Mesenteric fat pad (tissue), 1 donor: Measurements from ENCODE around the gene ASGR1. TPM values are rescaled to one million over a fixed set of nuclear protein-coding genes. Genes with fewer than 3 reads are reported as not detected.

ENCODE experiments used
- DNase-seq: peaks from one replicate; pipeline ENCODE4 v3.0.0-alpha.2; 2020; ENCODE audit warnings: low spot score
- long read RNA-seq: library from polyadenylated mRNA; unstranded; transcript quantifications from one replicate; pipeline ENCODE4 v2.0.0, GENCODE V29; 2020
- total RNA-seq: library from RNA; stranded (reverse); fragmentation: NEBNext Ultra II Directional; extraction: Animal tissue kit (Norgen Biotek cat#: 25700); gene quantifications from one replicate; pipeline ENCODE4 v1.2.1, GENCODE V29; 2021
- donor health status: DM: yes; HTN: yes; CAD: no.

ASGR1 gene, protein sequence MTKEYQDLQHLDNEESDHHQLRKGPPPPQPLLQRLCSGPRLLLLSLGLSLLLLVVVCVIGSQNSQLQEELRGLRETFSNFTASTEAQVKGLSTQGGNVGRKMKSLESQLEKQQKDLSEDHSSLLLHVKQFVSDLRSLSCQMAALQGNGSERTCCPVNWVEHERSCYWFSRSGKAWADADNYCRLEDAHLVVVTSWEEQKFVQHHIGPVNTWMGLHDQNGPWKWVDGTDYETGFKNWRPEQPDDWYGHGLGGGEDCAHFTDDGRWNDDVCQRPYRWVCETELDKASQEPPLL
- total RNA-seq, result 2.2 TPM
- long read RNA-seq, partial matches to known transcripts, result 2 of 4 reads
- long read RNA-seq, other reads (novel, unspliced or antisense), result 2 of 4 reads

DNA sequence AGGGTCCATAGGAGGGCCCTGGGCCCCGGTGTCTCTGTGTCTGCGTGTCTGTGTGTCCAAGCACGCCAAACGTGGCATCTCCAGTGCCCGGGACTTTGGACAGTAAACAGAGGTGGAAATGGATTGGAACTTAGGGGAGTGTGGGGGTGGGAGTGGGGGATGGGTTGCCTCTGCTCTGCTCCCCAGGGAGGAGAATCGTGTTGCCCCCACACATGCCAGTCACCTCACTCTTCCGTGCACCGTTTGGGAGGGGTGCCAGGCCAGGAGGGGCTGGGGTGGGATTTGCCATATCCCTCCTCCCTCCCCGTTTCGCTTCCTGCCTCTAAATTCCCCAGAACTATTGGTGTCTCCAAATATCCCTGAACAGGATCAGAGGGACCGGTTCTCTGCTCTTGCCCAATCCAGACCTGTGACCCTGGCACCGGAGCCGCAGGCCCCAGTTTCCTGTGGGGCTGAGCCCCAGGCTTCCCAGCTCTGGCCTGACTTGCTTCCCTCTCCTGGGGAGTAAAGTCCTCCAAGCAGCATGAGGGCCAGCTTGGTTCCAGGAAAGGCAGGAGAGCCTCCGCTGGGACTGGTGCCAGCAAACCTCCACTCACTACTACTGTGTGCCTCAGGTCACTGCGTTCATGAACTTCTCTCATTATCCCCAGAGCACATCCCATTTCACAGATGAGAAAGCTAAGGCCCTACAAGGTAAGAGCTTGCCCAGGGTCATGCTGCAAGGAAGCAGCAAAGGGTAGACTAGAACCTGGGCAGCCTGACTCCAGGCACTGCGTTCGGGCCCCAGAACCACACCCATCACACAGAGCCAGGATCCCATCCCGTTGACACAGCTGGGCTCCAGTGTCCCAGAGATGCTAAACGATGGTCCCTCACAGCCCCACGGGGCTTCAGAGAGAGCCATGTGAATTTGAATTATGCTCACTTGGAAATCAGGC is at the start of gene ASGR1:
ASGR1 (minus strand) TSS at position 54 of the 938 bp plus-strand sequence. CDS start 807 bp downstream, outside the sequence.
- no peak for DNase-seq

DNA sequence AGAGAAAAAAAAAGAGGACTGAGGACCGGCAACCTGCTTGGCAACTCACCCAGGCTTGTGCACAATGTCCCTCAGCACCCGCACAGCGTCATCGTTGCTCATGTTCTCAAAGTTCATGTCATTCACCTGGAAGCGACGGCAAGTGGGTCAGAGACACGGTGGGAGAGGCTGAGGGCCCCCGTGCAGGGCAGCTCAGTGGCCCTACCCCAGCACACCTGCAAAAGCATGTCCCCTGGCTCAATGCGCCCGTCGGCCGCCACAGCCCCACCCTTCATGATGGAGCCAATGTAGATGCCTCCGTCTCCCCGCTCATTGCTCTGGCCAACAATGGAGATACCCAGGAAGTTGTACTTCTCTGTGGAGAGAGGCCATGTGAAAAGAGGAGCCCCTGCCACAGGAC is 49.8 kb upstream of the ASGR1 start:
- no peak for DNase-seq

DNA sequence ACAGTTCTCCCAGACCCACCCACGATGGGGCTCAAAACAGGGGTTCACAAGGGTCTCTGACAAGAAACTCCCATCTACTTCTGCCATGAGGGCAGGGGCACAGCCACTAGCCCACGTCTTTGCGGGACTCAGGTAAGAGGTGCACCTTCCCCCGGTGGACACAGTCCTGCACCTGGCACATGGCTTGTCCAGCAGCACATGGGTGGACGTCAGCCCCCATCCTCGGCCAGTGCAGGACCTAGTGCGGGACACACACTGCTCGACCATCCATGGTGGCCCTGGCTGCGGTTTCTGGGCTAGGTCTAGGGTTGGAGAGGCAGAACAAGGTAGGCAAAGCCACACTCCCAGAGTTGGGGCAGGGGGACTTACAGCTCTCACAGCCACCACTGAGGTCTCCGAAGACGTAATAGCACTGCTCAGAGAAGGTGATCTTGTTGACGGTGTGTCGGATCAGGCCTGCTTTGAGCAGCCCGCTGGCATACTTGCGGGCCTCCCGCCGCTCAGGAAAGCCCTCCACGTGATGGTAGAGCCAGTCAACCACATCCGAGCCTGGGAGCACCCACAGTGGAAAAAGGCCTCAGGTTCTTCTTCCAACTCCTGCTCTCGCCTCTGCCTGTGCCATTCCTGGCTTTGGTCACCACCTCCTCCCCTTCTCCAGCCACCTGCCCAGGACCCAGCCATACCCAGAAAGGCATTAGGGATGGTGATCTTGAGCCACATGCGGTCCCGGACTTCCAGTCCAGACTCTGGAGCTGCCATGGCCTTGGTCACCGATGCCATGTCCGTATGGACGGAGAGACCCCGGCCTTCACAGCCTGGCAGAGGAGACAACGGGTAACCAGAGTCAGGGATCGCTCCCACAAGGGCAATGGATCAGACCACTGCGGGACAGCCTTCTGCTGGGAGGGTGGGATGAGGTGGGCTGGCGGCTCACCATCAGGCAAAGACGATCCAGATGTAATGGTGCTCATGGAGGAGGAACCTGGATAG is 47.8 kb upstream of the ASGR1 start:
- DNase-seq, result no peak

DNA sequence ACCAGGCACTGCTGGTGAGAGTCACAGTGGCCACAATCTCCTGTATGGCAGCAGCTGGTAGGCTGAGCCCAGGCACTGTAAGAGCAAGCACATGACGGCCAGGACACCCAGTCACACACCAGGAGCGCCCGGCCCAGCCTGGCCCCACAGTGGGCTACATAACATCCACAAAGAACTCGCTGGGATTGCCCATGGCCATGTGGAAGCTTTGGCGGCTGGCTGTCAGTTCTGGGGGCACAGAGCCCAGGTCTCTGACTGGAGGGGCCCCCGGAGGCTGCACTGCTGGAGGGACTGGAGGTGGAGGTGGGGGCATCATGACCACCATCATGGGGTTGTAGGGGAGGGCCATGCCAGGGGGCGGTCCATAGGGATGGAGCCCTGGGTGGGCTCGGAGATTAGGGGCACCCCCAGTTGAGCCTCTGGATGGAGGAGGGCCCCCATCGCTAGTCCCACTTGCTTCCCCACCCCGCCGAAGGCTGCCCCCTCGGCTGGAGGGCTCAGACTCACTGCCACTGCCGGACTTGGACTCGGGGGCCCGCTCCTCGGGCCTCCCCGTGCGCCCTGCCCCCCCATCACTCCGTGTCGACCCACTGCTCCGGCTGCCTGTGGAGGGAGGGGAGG is 46.7 kb upstream of the ASGR1 start:
- DNase-seq, result no peak

DNA sequence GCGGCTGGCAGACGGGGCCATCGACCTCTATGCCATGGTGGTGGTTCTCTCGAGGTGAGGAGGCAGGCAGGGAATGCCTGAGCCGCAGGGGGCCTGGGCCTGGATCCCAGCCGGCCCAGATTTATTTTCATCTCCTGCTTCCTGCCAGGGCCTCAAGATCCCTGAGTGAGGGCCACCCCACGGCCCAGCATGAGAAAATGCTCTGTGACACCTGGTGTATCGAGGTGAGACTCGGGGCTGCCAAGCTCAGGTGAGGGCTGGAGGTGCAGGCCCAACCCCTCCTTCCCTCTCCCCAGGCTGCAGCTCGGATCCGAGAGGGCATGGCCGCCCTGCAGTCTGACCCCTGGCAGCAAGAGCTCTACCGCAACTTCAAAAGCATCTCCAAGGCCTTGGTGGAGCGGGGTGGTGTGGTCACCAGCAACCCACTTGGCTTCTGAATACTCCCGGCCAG is 45.5 kb upstream of the ASGR1 start:
- DNase-seq, result no peak

DNA sequence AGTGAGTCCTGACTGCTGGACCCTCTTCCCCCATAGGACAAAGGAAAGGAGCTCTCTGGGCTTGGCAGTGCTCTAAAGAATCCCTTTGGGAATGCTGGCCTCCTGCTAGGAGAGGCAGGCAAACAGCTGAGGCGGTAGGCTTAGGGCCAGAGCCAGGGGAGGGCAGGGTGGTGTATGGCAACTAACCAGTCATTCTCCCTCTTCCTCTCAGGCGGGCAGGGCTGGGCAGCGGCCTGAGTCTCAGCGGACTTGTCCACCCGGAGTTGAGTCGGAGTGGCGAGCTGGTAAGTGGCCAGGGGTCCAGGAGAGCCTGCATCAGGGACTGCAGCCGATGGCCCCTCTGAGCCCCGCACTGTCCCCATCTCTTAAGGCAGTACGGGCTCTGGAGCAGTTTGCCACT is 44.9 kb upstream of the ASGR1 start:
- no peak for DNase-seq

DNA sequence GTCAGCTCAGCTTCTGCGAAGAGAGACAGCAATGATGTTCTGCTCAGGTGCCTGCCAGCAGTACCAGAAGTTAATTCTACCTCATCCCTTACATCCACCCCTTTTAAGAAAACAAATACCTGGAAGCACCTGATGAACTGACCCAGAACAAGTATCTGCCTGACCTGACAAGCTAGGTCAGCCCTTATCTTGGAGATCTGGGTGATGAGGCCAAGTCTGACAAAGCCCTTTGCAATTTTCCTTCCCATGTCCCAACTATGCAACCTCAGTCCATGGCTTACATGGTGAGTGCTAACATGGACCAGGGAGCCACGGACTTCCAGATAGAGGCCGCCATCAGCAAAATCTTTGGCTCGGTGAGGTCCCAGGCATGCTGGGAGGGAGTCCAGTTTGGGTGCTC is 44.2 kb upstream of the ASGR1 start:
- no peak for DNase-seq

DNA sequence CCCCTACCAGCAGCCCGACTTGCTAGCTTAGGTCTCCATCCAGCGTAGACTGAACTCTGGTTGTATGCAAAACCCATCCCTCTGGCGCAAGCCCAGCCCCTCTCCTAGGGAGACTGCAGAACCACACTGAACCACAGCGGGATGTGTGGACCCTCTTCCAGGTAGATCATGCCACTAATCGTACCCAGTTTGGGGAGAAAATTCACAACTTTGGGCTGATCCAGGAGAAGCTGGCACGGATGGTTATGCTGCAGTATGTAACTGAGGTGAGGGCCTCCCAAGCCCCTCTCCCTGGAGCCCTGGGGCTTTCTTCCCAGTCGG is 43.8 kb upstream of the ASGR1 start:
- DNase-seq, result no peak

DNA sequence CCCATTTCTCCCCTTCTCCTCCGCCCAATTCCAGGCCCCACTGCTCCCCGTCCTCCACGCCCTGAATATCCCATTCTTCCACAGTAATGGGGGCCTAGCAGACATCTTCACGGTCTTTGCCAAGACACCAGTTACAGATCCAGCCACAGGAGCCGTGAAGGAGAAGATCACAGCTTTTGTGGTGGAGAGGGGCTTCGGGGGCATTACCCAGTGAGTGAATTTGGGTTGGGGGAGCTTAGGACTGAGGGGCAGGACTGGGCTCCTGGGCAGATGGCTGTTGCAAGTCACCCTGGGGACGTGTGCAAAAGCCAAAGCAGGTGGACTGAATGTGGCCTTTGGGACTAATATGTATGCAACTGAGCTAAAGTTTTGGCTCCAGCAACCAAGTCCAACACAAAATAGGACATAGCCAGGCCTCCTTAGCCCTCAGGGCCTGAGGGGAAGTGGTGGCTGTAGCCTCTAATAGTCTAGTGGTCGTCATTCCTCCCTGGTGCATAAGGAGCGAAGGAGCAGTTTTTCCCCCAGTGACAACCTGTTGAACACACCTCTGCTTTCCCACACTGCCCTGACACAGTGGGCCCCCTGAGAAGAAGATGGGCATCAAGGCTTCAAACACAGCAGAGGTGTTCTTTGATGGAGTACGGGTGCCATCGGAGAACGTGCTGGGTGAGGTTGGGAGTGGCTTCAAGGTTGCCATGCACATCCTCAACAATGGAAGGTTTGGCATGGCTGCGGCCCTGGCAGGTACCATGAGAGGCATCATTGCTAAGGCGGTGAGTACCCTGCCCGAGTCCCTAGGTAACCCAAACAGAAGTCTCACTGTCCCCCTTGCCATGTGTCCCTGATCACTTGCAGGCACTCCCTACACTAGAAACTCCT is 43.2 kb upstream of the ASGR1 start:
- no peak for DNase-seq

DNA sequence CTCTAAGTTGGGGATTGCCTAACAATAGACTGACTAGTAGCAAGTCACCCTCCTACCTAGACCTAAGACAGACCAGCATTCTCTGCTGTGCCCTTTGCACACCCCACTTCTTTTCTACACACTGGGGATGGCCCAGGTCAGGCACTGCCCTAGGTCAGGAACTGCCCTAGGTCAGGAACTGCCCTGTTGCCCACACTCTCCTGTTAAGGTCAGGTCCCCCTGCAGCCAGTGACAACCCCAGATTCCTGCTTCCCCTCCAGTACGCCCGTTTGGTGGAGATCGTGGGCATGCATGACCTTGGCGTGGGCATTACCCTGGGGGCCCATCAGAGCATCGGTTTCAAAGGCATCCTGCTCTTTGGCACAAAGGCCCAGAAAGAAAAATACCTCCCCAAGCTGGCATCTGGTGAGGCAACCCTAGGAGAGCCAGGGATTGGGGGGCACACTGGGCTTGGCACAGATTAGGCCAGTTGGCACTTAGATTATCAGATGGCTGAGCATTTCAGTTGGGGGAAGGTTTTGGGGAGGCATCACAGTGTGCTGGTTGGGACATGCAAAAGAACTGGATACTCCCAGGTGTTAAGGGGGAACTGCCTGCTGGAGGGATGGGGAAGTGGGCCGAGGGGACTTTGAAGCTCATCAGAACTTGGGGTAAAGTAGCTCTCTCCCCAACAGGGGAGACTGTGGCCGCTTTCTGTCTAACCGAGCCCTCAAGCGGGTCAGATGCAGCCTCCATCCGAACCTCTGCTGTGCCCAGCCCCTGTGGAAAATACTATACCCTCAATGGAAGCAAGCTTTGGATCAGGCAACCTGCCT is 42.3 kb upstream of the ASGR1 start:
- DNase-seq, result no peak

DNA sequence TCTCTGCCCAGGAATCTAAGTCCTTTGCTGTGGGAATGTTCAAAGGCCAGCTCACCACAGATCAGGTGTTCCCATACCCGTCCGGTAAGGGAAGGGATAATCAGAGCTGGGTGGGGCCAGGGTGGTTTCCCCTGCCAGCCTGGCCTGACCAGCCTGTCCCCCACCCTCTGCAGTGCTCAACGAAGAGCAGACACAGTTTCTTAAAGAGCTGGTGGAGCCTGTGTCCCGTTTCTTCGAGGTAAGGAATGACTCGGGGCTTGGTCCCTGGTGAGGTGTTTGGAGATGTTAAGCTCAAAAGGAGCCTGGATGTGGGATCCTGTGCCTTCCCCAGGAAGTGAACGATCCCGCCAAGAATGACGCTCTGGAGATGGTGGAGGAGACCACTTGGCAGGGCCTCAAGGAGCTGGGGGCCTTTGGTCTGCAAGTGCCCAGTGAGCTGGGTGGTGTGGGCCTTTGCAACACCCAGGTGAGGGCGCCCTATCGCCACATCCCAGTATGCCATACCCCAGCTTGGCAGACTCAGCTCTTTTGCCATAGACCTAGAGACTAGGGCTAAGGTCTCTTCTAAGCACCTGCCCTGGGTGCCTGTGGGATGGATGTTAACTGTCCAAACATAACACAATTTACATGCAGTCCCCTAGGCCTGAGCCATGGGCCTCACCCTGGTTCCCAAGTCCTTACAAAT is 41.6 kb upstream of the ASGR1 start:
- no peak for DNase-seq

DNA sequence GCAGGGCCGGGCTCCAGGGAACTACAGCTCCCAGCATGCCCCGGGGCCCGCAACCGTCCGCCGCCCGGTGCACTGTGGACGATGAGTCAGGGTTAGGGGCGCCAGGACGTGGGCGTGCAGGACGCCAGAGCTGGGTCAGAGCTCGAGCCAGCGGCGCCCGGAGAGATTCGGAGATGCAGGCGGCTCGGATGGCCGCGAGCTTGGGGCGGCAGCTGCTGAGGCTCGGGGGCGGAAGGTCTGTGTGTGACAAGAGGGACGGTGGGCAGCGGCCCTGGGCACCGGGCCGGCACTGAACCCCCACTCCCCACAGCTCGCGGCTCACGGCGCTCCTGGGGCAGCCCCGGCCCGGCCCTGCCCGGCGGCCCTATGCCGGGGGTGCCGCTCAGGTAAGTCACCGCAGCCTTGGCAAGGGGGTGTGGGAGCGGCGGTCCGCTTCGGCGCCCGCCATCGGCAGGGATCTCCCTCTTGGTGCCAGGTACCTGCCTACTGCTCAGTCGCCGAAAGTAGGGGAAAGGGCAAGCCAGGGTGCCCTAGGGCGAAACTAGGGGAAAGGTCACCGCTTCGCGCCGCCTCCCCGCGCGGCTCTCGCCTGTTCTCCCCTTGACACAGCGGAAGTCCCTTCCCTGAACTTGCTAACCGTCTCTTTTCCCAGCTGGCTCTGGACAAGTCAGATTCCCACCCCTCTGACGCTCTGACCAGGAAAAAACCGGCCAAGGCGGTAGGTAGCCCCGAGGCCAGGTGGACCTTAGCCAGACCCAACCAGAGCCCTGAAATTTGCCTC is 40.8 kb upstream of the ASGR1 start, which contains the start of the genes ACADVL and DLG4:
ACADVL (plus strand) TSS at position 127 of the 781 bp plus-strand sequence; CDS start at position 174, 47 bp downstream.
DLG4 (minus strand) TSS at position 25 of the 781 bp plus-strand sequence.
- peak; percentile 98 for DNase-seq

DNA sequence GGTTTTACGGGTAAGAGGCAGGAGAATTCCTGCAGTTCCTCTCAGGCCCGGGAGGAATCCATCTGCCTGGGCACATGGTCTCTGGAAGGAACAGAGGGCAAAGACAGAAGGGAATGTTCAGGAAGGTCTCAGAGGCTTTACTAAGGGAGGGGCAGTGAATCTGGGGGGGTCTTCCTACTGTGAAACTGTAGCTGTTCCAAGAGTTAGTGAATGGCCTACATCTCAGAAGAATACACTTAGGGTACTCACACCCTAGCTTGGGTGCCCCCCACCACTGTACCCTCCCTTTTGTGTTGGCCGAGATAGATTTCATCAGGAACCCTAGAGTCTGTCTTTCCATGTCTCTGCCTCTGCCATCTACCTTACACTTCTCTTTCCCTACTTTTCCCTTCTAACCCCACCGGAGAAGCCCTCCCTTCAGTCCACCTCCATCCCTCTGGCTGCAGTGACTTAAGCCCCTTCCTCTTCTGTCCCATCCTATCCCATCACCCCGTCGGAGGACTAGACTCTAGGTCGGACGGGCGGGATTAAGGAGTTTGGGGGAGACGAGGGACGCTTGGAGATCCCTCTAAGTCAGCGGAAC is 40.1 kb upstream of the ASGR1 start:
- no peak for DNase-seq

DNA sequence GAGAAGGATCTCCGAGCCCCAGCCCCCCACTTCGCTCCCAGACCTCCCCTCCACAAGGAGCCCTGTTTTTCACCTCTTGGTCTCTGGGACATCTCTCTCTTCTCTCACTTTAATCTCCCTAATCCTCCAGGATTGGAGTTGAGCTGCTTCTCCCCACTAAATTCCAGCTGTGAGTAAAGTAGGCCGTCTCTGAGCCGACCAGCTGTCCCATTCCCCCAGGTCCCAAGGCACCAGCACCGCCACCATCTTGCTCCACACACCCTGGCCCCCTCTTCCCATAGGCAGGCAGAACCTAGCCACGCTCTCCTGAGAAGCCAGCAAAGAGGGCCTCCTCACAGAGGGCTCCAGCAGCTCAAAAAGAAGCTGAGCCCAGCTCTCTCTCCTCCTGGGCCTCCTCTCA is 39.6 kb upstream of the ASGR1 start:
- no peak for DNase-seq

DNA sequence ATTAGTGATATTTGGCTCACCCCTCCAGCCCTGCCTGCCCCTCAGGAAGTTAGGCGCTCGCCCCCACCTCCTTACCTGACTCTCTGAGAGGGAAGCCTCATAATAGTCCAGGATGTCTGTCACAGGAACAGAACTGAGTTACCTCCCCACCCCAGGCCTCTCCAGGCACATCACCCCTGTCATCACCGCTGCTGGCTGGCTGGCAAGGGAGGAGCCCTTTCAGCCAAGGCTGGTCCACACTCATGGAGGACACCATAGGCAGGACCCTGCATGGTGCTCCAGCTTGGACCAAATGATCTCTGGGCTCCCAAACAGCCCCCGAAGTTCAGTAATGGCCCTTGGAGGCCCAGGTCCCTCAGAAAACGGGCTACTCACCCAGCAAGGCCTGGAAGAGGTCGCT is 39.0 kb upstream of the ASGR1 start:
- DNase-seq, result no peak

DNA sequence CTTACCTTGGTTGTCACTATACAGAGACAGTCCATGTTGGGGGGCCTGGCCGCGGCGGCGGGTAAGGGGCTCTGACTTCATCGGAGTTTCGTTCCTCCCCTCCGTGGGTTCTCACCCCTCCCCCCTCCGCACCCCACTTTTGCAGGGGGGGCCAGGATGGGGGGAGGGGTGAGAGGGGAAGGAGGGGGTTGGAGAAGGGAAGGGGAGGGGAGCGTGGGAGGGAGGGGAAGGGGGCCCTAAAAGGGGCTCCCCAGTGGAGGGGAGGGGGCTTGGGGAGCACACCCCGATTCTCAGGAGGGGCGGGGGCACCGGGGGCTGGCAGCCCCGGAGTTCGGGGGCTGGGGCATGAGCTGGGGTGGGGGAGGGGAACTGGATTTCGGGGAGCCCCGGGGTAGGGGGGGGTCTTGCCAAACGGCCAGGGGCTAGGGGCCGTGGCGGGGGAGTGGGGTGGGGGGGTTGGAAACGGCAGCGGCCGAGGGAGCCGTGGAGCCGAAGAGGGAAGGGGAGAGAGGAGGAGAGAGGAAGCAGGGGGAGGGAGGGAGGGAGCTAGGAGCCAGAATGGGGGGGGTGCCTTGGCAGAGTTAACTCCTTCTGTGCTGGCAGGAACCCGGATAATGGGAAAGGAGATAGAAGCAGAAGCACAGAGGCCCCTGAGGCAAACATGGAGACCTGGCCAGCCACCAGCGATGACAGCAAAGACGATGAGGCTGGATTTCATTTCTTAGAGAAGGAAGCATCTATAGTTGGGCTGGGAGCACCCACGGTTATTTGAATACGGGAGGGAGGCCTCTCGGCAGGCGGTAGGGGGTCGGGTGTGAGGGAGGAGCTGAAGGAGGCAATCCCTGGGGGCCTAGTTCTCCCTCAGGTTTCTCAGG is 38.2 kb upstream of the ASGR1 start:
- DNase-seq, result no peak
